GM21576 (cell line): ENCODE results near the gene MARCHF11.

Experiments
- ATAC-seq: cut with Tn5 transposase; IDR thresholded peaks from one replicate; pipeline ENCODE4 v1.9.1; 2021; ENCODE audit warnings: mild to moderate bottlenecking, moderate library complexity; ENCODE audit not compliant: unreplicated experiment

The MARCHF11 gene, protein sequence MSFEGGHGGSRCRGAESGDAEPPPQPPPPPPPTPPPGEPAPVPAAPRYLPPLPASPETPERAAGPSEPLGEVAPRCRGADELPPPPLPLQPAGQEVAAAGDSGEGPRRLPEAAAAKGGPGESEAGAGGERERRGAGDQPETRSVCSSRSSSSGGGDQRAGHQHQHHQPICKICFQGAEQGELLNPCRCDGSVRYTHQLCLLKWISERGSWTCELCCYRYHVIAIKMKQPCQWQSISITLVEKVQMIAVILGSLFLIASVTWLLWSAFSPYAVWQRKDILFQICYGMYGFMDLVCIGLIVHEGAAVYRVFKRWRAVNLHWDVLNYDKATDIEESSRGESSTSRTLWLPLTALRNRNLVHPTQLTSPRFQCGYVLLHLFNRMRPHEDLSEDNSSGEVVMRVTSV

DNA sequence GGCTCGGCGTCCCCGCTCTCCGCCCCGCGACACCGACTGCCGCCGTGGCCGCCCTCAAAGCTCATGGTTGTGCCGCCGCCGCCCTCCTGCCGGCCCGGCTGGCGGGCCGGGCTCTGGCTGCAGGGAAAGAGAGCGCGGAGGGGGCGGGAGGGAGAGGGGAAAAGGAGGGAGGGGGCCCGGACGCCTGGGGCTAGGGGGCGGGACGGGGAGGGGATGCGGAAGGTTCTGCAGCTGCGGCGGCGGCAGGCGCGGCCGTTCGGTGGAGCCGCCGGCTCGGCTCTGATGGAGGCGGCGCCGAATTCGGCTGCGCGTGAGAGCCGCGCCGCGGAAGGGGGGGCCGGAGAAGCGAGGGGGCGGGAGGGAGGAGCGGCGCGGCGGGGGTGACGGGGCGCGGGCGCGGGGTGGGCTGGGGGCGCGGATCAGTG lies at the start of gene MARCHF11:
Gene MARCHF11 (minus strand): TSS at position 281 of the 425 bp plus-strand sequence. CDS start 216 bp downstream, at position 65.
- no peak for ATAC-seq

- ATAC-seq: no peak
These were observed 46.3 kb upstream of the MARCHF11 start for GRCh38 chr5:16225927-16226326.

- ATAC-seq: no peak
These were observed 12.7 kb upstream of the MARCHF11 start for GRCh38 chr5:16192311-16192710.

- no peak for ATAC-seq
These were observed 1.1 kb upstream of the MARCHF11 start for GRCh38 chr5:16180789-16181082.

DNA sequence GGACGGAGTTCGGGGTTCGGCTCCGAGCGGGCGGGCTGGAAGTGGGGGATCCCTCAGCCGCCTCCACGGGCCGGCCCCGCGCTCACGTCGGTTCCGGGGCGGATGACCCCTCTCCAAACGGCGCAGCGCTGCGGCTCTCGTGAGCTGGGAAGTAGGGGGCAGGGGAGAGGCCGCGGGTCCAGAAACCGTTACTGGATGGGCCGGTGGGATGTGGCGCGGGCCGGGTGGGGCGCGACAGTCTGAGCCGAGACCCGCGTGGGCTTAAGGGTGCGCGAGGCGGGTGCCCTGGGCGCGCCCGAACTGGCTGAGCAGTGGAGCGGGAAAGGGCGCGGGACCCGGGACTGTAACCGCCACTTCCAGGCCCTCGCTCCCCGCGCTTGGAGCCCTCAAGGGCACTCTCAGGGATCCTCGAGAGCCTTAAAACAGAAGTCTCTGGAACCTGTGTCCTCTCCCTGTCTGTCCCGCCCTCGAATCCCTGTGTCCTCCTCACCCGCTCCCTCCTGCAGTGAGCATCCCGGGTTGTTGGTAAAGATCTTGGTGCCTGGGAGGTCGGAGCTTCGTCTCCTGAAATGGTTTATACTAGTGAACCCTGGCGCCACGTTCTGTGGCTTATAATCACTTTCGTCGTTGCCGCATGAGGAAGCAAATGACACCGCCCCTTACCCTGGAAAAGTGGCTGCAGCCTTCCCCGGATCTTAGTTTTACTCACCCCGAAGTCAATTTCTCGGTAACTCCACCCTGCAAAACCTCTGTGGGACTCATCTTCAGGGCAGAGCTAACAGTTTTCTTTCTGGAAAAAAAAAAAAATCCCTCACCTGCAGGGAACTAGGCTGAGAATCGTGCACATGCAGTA lies 571 bp upstream of the MARCHF11 start:
- ATAC-seq: no peak

- ATAC-seq: no peak
These were observed 732 bp downstream of the MARCHF11 start for GRCh38 chr5:16178745-16179372.

GRCh38 chr5:16169550-16169949 lies 10.0 kb downstream of the MARCHF11 start:
- ATAC-seq: no peak

- ATAC-seq: peak; percentile 96
These were observed 18.9 kb downstream of the MARCHF11 start for GRCh38 chr5:16160706-16161105.

- no peak for ATAC-seq
These were observed 20.0 kb downstream of the MARCHF11 start for GRCh38 chr5:16159636-16160035.

DNA sequence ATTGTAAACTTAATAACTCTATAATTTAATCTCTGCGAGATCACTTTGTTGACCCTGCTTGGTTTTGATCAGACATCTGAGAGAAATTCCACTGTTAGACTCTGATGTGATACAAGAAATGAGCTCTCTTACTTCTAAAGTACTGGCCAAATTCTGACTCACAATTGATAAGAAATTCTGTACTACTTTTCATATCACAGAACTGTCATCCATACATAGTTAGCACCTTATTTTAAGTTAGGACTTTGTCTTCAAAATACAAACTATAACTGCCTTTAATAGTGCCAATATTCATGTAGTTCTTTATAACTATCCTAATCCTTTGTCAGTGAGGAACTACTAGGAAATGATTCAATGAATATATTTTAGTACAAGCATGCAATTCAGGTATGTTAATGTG lies 23.4 kb downstream of the MARCHF11 start:
- no peak for ATAC-seq

DNA sequence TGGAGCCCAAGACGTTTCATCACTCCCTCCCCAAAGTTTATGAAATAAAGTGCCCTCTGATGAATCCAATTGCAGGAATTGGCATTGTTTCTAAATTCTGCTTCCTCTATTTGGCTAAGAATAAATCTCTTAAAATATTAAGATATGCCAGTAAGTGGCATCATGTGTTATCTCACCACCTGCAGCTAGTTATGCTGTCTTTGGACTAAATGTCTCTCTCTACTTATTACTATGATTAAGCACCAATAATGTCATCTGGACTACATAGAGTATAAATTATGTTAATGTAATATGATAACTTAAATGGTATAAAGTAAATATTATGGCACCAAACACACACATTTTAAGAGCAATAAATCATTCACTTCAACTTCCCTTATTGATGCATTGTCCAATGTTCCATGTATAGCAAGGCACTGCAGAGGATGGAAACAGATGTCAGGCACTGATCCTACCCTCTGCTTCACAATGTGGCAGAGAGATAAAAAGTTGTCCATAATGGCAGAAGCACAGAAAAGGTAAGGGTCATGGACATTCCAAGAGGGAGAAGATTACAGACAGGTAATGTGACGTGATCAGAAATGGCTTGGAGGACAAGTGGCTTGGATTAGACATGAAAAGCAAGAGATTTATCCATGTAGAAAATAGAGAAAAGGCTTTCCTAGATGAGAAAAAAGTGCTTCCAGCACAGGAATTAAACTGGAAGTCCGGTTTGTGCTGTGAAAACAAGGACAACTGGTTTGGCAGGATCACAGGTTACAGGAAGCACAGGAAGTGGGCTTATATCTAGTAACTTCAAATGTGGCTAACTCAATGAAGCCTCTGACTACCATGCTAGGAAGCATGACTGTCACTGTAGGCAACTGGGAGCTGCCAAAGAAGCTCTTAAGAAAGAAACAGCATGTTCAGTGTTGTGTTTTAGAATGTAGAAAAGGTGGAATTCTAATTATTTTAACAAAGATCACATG lies 26.7 kb downstream of the MARCHF11 start:
- ATAC-seq: no peak

GRCh38 chr5:16149621-16150020 lies 30.0 kb downstream of the MARCHF11 start:
- ATAC-seq: no peak

- ATAC-seq: no peak
These were observed 32.3 kb downstream of the MARCHF11 start for GRCh38 chr5:16147179-16147900.

- no peak for ATAC-seq
These were observed 35.2 kb downstream of the MARCHF11 start for GRCh38 chr5:16144416-16144815.

- ATAC-seq: no peak
These were observed 36.1 kb downstream of the MARCHF11 start for GRCh38 chr5:16143361-16144049.

GRCh38 chr5:16140944-16141343 lies 38.6 kb downstream of the MARCHF11 start:
- no peak for ATAC-seq

- ATAC-seq: no peak
These were observed 39.2 kb downstream of the MARCHF11 start for GRCh38 chr5:16140417-16140816.

DNA sequence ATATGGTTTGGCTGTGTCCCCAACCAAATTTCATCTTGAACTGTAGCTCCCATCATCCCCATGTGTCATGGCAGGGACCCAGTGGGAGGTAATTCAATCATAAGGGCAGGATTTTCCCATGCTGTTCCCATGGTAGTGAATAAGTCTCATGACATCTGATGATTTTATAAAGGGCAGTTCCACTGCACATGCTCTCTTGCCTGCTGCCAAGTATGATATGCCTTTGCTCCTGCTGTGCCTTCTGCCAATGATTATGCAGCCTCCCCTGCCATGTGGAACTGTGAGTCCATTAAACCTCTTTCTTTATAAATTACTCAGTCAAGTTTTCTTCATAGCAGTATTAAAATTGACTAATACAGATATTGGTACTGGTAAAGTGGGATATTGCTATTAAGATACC lies 42.4 kb downstream of the MARCHF11 start:
- ATAC-seq: no peak

DNA sequence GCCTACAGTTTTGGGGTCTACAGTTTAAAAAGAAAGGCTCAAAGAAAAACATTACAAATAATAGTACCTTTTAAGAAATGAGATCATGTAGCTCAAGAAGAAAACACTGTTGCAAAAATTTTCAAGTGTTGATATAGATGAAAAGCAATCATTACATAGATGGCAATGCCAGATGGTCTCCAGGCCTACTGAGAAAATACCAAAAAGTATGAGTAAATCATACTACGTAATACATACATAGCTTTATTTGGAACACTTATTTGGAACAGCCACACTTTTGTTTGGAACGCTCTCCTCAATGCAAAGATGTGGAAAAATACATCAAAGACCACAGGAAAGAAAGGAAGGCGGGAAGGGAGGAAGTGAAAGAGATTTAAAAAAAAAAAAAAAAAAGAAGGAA lies 44.1 kb downstream of the MARCHF11 start:
- no peak for ATAC-seq
